Heart left ventricle (tissue), 16 donors: ENCODE data around the gene TNFRSF11A. TPM values are rescaled to one million over a fixed set of nuclear protein-coding genes. Genes with fewer than 3 reads are reported as not detected.

ENCODE experiments used
- ATAC-seq, 4 donors: fragments of 200-7000 bp; cut with Tn5 transposase; one replicate each; pipeline ENCODE4 v1.9.1; 2020 to 2022; ENCODE audit warnings: moderate library complexity in 4 of 4, mild to moderate bottlenecking in 3 of 4, moderate number of reproducible peaks in 1 of 4
- DNase-seq, 5 donors: peaks; one replicate each; pipeline ENCODE4 v3.0.0-alpha.2; 2020
- H3K27ac ChIP-seq, 12 donors: fragments of 200-600 bp; sonication (generic) in 4 of 12; one replicate each; pipeline versions ENCODE4 v1.5.0 to v1.8.0; 2016 to 2022; ENCODE audit warnings: mild to moderate bottlenecking in 2 of 12
- H3K27me3 ChIP-seq, 9 donors: fragments of 200-600 bp; sonication (generic) in 2 of 9; one replicate each; pipeline versions ENCODE4 v1.5.1 to v1.8.0; 2016 to 2022; ENCODE audit warnings: mild to moderate bottlenecking in 3 of 9
- H3K36me3 ChIP-seq, 9 donors: fragments of 200-600 bp; sonication (generic) in 2 of 9; one replicate each; pipeline versions ENCODE4 v1.5.0 to v1.8.0; 2018 to 2022; ENCODE audit warnings: mild to moderate bottlenecking in 2 of 9
- H3K4me1 ChIP-seq, 12 donors: fragments of 200-600 bp; sonication (generic) in 4 of 12; one replicate each; pipeline versions ENCODE4 v1.5.0 to v1.8.0; 2016 to 2022; ENCODE audit warnings: mild to moderate bottlenecking in 3 of 12
- H3K4me3 ChIP-seq, 12 donors: fragments of 200-600 bp; sonication (generic) in 4 of 12; one replicate each; pipeline versions ENCODE4 v1.5.0 to v1.8.0; 2017 to 2022; ENCODE audit warnings: mild to moderate bottlenecking in 9 of 12, moderate library complexity in 4 of 12
- H3K9me3 ChIP-seq, 12 donors: fragments of 200-600 bp; sonication (generic) in 4 of 12; one replicate each; pipeline versions ENCODE4 v1.5.0 to v1.8.0; 2016 to 2022; ENCODE audit warnings: mild to moderate bottlenecking in 1 of 12
- POLR2A ChIP-seq, 2 donors: fragments of 450-650 bp; IDR thresholded peaks; one replicate each; pipeline ENCODE4 v1.6.1; 2017; ENCODE audit warnings: antibody characterized with exemption in 2 of 2, mild to moderate bottlenecking in 2 of 2, moderate library complexity in 2 of 2
- WGBS, 4 donors: extraction: QIAGEN DNeasy Blood & Tissue Kit in 2 of 4; methylation state at CpG; one replicate each; pipeline versions ENCODE4 v1.1.5 to v1.1.7; 2013 to 2018; 5-methylcytosine and 5-hydroxymethylcytosine counted together
- intact Hi-C, 10 donors: fragments of 100-400 bp; cut with DNase I; formaldehyde crosslinking; loops; one replicate each; pipeline versions ENCODE4 v1.11.1 to v1.14.2; 2022
- polyA plus RNA-seq, 2 donors: library from polyadenylated mRNA; stranded (reverse); fragments of 200-250 nt; gene quantifications; one replicate each; pipeline ENCODE4 v1.2.3, GENCODE V29; 2013
- total RNA-seq, 9 donors: library from RNA; depleted of rRNA in 2 of 9; stranded (reverse); fragments of >200 nt in 2 of 9; fragmentation: NEBNext Ultra II Directional in 3 of 9; extraction: Animal tissue kit (Norgen Biotek cat#: 25700) in 3 of 9; gene quantifications; one replicate each; pipeline versions ENCODE4 v1.1.0 to v1.2.4, GENCODE V29; 2016 to 2023
- TF ChIP-seq, protein P1 (sequence below), 12 donors: fragments of 200-600 bp; sonication (generic) in 4 of 12; IDR thresholded peaks; one replicate each; pipeline versions ENCODE4 v1.5.0 to v1.8.0; 2018 to 2022; ENCODE audit warnings: antibody characterized with exemption in 12 of 12, mild to moderate bottlenecking in 5 of 12
- donor health status: ischemic (EF 13 %, LVEDD 7.1; RV severe dilation, severe dysfunction).
- donor health status: healthy with polysubstance abuse.
- donor health status: DM: no; HTN: yes; CAD: no.
- donor health status: DM: no; HTN: no; CAD: no.
- donor health status: ischemic (EF 25% LVEDD 6.9; RV normal size, moderate dysfunction).
- donor health status: ischemic (EF 25% LVEDD 5.7; RV mildly dilated, moderate dysfunction).
- donor health status: healthy.
- donor health status: DM: yes; HTN: yes; CAD: no.
- donor health status: ischemic (EF 35%, LVEDD 5.7; RV mildly dilated, moderate dysfunction).
- donor health status: nonischemic (EF 11% LVEDD 7.7; RV severe dilation, severe dysfunction).
- donor health status: DM: yes; HTN: yes; CAD: no.
- donor health status: PGD.
- donor health status: ischemic (EF 29% LVEDD 5.4; RV normal size, mild dysfunction).
- donor health status: nonischemic (EF 23%, LVEDD 6.1; RV moderate dilation, normal function).

The TNFRSF11A gene
- total and polyA plus RNA-seq, 11 donors, result 0.16 to 5.0 (median 1.4) TPM

DNA sequence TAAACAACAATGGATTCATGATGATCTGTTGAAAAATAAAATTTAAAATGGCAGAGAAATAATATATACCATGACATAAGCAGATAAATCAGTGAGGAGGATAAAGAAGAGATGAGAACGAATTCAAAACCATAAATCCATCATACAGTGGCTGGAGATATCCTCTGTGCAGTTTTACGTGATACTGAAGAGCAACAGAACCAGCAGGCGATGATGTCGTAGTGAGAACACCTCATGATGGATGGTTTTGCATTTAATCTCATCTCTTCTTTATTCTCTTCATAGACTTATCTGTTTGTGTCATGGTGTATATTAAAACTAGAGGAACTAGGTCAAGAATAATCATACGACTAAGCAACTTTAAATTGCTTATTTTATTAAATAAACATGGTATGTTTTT, 56.3 kb downstream of the TNFRSF11A start:
- H3K9me3 ChIP-seq, result no peaks in the 10 kb centered on the region
- H3K4me3 ChIP-seq, result no peak overlapping the region
- intact Hi-C loops, result no loop called here
- peaks cover 0 to 6% (median 0%) of the 10 kb centered on the region in 12 donors for H3K4me1 ChIP-seq
- DNase-seq (no peak), ATAC-seq (no peak)
- H3K27ac ChIP-seq, result no peak overlapping the region
- peaks cover 0 to 8% (median 0%) of the 10 kb centered on the region in 9 donors for H3K27me3 ChIP-seq
- no peaks in the 10 kb centered on the region for H3K36me3 ChIP-seq
- 85 to 91% (median 87%) methylated on average over 5 of the region's 5 CpGs for WGBS, 4 donors
- TF ChIP-seq POLR2A (IDR thresholded peaks at IDR 0.05), result no peak
- TF ChIP-seq, protein P1, sequence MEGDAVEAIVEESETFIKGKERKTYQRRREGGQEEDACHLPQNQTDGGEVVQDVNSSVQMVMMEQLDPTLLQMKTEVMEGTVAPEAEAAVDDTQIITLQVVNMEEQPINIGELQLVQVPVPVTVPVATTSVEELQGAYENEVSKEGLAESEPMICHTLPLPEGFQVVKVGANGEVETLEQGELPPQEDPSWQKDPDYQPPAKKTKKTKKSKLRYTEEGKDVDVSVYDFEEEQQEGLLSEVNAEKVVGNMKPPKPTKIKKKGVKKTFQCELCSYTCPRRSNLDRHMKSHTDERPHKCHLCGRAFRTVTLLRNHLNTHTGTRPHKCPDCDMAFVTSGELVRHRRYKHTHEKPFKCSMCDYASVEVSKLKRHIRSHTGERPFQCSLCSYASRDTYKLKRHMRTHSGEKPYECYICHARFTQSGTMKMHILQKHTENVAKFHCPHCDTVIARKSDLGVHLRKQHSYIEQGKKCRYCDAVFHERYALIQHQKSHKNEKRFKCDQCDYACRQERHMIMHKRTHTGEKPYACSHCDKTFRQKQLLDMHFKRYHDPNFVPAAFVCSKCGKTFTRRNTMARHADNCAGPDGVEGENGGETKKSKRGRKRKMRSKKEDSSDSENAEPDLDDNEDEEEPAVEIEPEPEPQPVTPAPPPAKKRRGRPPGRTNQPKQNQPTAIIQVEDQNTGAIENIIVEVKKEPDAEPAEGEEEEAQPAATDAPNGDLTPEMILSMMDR (IDR thresholded peaks at IDR 0.05), result no peak

DNA sequence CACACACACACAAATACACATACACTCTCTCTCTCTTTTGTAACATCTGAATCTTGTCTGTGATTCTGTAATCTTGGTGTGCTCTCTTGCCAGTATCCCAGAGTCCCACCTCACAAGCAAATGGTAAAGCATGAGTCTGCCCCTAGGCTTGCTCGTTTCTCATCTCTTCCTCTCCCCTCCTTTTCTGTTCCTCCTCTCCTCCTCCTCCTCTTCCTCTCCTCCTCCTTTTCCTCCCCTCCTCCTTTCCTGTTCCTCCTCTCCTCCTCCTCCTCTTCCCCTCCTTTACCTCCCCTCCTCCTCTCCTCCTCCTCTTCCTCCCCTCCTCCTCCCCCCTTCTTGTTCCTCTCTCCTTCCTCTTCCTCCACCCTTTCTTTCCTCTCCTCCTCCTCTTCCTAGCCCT, 59.0 kb downstream of the TNFRSF11A start:
- Histone ChIP-seq H3K27ac (no peak overlapping the region), H3K9me3 (no peaks in the 10 kb centered on the region), H3K27me3 (peaks cover 0 to 8% (median 0%) of the 10 kb centered on the region in 9 donors), H3K4me3 (peak overlapping the region in 5 of 12 donors; percentile 40 to 61 (median 50)), H3K36me3 (no peaks in the 10 kb centered on the region), H3K4me1 (peaks cover 0 to 6% (median 0%) of the 10 kb centered on the region in 12 donors)
- DNase-seq, result no peak
- TF ChIP-seq, protein P1 (IDR thresholded peaks at IDR 0.05), result no peak
- no peak for TF ChIP-seq POLR2A (IDR thresholded peaks at IDR 0.05)
- WGBS, 4 donors, result 18 to 31% (median 22%) methylated on average over 1 of the region's 1 CpG
- intact Hi-C loops, result no loop called here
- ATAC-seq, result peak in 1 of 4 donors; percentile 22

DNA sequence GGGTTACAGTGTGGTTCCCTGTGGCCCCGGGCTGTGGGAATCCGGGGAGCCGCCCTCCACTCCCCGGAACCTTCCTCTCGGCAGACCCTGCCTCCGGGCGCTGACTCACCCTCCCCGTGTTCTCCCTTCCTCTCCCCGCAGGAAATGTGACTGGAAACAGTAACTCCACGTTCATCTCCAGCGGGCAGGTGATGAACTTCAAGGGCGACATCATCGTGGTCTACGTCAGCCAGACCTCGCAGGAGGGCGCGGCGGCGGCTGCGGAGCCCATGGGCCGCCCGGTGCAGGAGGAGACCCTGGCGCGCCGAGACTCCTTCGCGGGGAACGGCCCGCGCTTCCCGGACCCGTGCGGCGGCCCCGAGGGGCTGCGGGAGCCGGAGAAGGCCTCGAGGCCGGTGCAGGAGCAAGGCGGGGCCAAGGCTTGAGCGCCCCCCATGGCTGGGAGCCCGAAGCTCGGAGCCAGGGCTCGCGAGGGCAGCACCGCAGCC, 59.5 kb downstream of the TNFRSF11A start:
- no peaks in the 10 kb centered on the region for H3K9me3 ChIP-seq
- 32 to 50% (median 39%) methylated on average over 22 to 46 of the region's 46 CpGs for WGBS, 4 donors
- peaks cover 0 to 8% (median 0%) of the 10 kb centered on the region in 9 donors for H3K27me3 ChIP-seq
- peak overlapping the region; percentile 12 to 61 (median 46) for H3K4me3 ChIP-seq
- no peaks in the 10 kb centered on the region for H3K36me3 ChIP-seq
- TF ChIP-seq POLR2A (IDR thresholded peaks at IDR 0.05), result no peak
- TF ChIP-seq, protein P1 (IDR thresholded peaks at IDR 0.05), result no peak
- ATAC-seq (peak in 3 of 4 donors; percentile 50 to 78 (median 50)), DNase-seq (no peak)
- peaks cover 0 to 6% (median 0%) of the 10 kb centered on the region in 12 donors for H3K4me1 ChIP-seq
- H3K27ac ChIP-seq, result no peak overlapping the region
- intact Hi-C loops, result no loop called here

DNA sequence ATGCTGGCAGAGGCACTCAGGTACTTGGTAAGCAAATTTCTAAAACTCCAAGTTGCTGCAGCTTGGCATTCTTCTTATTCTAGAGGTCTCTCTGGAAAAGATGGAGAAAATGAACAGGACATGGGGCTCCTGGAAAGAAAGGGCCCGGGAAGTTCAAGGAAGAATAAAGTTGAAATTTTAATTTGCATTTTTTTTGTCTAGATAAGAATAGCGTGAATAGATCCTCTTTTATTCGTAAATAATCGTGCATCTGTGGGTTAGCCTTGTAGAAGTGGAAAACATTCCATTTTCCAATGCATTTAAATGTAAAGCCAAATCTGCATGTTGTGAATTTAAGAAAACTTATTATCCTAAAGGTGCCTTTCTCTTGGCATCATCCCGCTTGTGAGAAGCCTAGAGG, 61.0 kb downstream of the TNFRSF11A start:
- peaks cover 0 to 2% (median 0%) of the 10 kb centered on the region in 12 donors for H3K9me3 ChIP-seq
- no peaks in the 10 kb centered on the region for H3K36me3 ChIP-seq
- no peak for ATAC-seq
- TF ChIP-seq, protein P1 (IDR thresholded peaks at IDR 0.05), result no peak
- TF ChIP-seq POLR2A (IDR thresholded peaks at IDR 0.05), result no peak
- no peak for DNase-seq
- intact Hi-C loops, result no loop called here
- no peak overlapping the region for H3K4me3 ChIP-seq
- H3K27ac ChIP-seq, result no peak overlapping the region
- 84 to 91% (median 89%) methylated on average over 5 of the region's 5 CpGs for WGBS, 4 donors
- peaks cover 0 to 8% (median 0%) of the 10 kb centered on the region in 9 donors for H3K27me3 ChIP-seq
- peaks cover 0 to 6% (median 0%) of the 10 kb centered on the region in 12 donors for H3K4me1 ChIP-seq
